Epithelial cell of esophagus (primary cell): ENCODE data around the gene DDX53.

ENCODE experiments used
- DNase-seq: peaks from one replicate; pipeline ENCODE4 v3.0.0; 2010; ENCODE audit warnings: low read depth
- H3K4me3 ChIP-seq: 2 replicates; pipeline ENCODE4 v1.5.1; 2011; ENCODE audit warnings: mild to moderate bottlenecking, low read length, control low read depth
- TF ChIP-seq, protein P1 (sequence below): IDR thresholded peaks from 2 replicates; pipeline ENCODE4 v1.5.1; 2011; ENCODE audit warnings: low read depth, mild to moderate bottlenecking, low read length, control low read depth, inconsistent platforms; ENCODE audit not compliant: insufficient read depth; ENCODE audit errors: missing control alignments

Gene DDX53

DNA sequence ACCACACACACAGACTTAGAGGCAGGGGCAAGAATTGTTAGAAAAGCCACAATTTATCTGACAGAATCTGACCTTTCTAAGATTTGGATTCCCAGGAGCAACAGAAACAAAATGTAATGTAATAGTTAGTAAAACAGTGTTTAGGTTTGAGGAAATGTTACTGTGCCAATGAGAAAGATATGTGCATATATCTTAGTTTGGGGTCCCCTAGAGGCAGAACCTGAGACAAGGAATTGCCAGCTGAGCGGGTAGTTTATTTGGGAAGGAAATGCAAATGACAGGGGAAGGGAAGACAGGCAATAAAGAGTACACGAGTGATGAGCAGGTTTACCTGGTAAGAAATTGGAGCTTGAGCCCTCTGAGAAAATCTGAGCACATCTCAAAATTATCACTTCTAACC is 31.3 kb upstream of the DDX53 start:
- TF ChIP-seq, protein P1, sequence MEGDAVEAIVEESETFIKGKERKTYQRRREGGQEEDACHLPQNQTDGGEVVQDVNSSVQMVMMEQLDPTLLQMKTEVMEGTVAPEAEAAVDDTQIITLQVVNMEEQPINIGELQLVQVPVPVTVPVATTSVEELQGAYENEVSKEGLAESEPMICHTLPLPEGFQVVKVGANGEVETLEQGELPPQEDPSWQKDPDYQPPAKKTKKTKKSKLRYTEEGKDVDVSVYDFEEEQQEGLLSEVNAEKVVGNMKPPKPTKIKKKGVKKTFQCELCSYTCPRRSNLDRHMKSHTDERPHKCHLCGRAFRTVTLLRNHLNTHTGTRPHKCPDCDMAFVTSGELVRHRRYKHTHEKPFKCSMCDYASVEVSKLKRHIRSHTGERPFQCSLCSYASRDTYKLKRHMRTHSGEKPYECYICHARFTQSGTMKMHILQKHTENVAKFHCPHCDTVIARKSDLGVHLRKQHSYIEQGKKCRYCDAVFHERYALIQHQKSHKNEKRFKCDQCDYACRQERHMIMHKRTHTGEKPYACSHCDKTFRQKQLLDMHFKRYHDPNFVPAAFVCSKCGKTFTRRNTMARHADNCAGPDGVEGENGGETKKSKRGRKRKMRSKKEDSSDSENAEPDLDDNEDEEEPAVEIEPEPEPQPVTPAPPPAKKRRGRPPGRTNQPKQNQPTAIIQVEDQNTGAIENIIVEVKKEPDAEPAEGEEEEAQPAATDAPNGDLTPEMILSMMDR, result no peak
- H3K4me3 ChIP-seq, result no peak overlapping the region
- no peak for DNase-seq

DNA sequence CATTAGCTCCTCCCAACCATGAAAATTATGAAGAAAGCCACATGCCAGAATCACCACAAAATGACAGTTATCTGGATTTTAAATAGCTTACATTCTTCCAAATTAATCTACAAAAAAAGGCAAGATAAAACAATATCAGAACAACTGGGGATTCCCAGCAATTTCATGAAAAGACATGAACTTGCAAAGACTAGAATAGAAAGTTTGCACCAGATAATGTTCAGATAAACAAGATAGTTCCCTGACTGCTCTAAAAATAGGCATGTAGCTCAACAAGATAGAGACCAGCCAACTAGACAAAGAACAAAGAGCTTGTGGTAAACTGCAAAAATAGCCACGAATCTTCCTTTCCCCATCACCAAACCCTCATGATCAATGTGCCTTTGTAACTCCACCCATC is 30.3 kb upstream of the DDX53 start:
- TF ChIP-seq, protein P1, result no peak
- no peak for DNase-seq
- no peak overlapping the region for H3K4me3 ChIP-seq

DNA sequence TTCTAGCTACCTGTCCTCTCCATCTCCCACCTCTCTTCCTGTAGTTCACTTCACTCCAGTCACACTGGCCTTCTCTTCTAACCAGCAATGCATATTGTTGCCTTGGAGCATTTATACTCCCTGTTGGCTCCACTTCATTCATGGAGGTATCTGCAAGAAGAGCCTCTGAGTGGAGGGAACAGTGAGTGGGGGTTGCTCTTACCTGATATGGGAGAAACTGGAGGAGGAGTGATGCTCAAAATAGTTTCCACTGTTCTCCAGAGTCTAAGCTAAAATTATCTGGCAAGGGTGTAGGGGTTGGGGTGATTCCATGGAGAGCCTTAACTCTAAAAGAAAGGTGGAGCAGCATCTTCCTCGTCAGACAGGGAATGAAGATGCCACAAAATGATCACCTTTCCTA is 28.9 kb upstream of the DDX53 start:
- no peak overlapping the region for H3K4me3 ChIP-seq
- no peak for DNase-seq
- TF ChIP-seq, protein P1, result no peak

DNA sequence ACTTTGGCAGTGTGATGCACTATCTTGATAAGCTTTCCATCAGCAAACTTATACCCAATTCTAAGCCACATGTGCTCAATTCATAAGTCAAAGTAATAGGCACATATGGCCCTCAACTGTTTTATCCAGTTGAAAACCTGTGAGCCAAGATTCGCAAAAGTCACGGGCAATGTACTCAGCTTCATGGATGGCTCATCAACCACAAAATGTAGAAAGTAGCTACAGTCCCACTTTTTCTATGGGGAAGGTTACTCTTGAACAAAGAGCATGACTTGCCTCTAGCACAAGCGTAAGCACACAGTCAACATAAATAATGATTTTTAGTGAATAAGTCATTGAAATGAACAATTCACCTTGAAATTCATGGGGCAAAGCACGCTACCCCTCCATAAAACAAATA is 25.1 kb upstream of the DDX53 start:
- no peak overlapping the region for H3K4me3 ChIP-seq
- no peak for DNase-seq
- TF ChIP-seq, protein P1, result no peak

DNA sequence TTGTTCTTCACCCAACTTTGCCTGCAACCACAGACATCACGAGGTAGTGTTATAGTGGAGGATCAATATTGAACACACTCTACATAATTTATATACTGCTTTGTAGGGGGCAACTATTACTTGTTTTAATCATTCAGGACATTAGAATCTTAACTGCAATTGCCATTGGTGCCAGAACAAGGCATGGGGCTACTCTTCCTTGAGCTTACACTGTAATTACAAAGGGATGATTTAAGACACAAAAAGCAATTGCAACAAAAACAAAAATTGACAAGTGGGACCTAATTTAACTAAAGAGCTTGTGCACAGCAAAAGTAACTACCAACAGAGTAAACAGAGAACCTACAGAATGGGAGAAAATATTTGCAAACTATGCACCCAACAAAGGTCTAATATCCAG is 24.0 kb upstream of the DDX53 start:
- no peak overlapping the region for H3K4me3 ChIP-seq
- TF ChIP-seq, protein P1, result no peak
- DNase-seq, result no peak

DNA sequence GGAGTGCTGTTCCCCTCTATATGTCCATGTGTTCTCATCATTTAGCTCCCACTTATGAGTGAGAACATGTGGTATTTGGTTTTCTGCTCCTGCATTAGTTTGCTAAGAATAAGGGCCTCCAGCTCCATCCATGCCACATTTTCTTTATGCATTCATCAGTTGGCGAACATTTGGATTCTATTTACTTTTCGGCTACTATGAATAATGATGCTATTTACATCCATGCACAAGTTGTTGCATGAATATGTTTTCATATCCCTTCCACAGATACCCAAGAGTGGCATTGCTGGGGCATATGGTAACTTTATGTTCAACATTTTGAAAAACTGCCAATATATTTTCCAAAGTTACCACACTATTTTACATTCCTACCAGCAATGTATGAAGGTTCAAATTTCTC is 13.8 kb upstream of the DDX53 start:
- TF ChIP-seq, protein P1, result no peak
- H3K4me3 ChIP-seq, result no peak overlapping the region
- DNase-seq, result no peak

DNA sequence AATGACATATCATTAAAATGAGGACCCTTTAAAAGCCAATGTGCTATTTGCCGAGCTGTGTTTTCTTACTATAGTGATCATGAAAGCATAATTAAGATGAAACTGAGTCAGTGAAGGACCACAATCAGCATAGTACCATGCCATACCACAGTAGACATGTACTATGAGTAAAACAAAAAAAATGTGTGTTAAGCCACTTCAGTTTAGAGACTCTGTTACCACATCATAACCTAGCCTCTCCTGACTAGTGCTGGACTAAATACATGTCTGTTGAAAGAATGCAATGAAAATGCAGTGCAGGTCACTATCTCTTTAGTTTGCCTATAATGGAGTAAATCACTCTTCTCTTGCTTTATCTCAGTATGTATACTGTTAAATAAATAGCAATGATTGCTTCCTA is 12.3 kb upstream of the DDX53 start:
- TF ChIP-seq, protein P1, result no peak
- DNase-seq, result peak; percentile 29
- no peak overlapping the region for H3K4me3 ChIP-seq
